K562 (cell line): ENCODE results near the gene KCNK4. TPM values are rescaled to one million over a fixed set of nuclear protein-coding genes. Genes with fewer than 3 reads are reported as not detected.
A peak's percentile ranks its signal among the peaks of the same experiment; 100 is the strongest.

Experiments
- ATF1 ChIP-seq, 2 experiments: fragments of 450-650 bp in 1 of 2; IDR thresholded peaks; 2 replicates each; pipeline ENCODE4 v1.6.1; 2016; ENCODE audit warnings: missing compliant biosample characterization in 1 of 2, missing genetic modification characterization in 1 of 2
- CCAR2 ChIP-seq: fragments of 200-400 bp; formaldehyde crosslinking; IDR thresholded peaks from 2 replicates; pipeline ENCODE4 v1.6.1; 2017; ENCODE audit warnings: mild to moderate bottlenecking, low read depth, low read length
- CHD7 ChIP-seq: fragments of 200-600 bp; sonication (generic); IDR thresholded peaks from one replicate; pipeline ENCODE4 v1.6.1; 2012; ENCODE audit warnings: mild to moderate bottlenecking, low read depth, low read length, inconsistent platforms
- HOMEZ ChIP-seq: fragments of 250-450 bp; sonication (Bioruptor Pico); IDR thresholded peaks from 2 replicates; pipeline ENCODE4 v1.4.0; 2020; ENCODE audit warnings: mild to moderate bottlenecking, moderate library complexity
- LARP7 ChIP-seq: fragments of 450-650 bp; IDR thresholded peaks from 2 replicates; pipeline ENCODE4 v1.6.1; 2016
- MCM5 ChIP-seq: fragments of 450-650 bp; IDR thresholded peaks from 2 replicates; pipeline ENCODE4 v1.6.1; 2016; ENCODE audit warnings: low read depth
- NONO ChIP-seq, 2 experiments: fragments of 200-400 bp in 1 of 2; fragments of 450-650 bp in 1 of 2; formaldehyde crosslinking in 1 of 2; IDR thresholded peaks; 2 replicates each; pipeline ENCODE4 v1.6.1; 2017; ENCODE audit warnings: low read depth in 2 of 2, mild to moderate bottlenecking in 2 of 2, moderate library complexity in 2 of 2, low read length in 1 of 2
- SMARCA4 ChIP-seq: fragments of 450-650 bp; IDR thresholded peaks from 2 replicates; pipeline ENCODE4 v1.6.1; 2016
- SMARCB1 ChIP-seq: IDR thresholded peaks from 2 replicates; pipeline ENCODE4 v1.6.1; 2011; ENCODE audit warnings: improper control_type of control experiment, low read depth; ENCODE audit not compliant: insufficient read length
- TCFL5 ChIP-seq: fragments of 250-450 bp; sonication (Bioruptor Pico); conservative IDR thresholded peaks from 2 replicates; pipeline ENCODE4 v1.6.1; 2021; ENCODE audit warnings: mild to moderate bottlenecking, moderate library complexity, matching md5 sums
- ZBED1 ChIP-seq: IDR thresholded peaks from 2 replicates; pipeline ENCODE4 v1.6.1; 2014
- ZBTB33 ChIP-seq: sonication (generic); formaldehyde crosslinking; IDR thresholded peaks from 2 replicates; pipeline ENCODE4 v1.8.1; 2023; ENCODE audit warnings: mild to moderate bottlenecking, missing genetic modification reagents
- ZNF24 ChIP-seq: fragments of 450-650 bp; IDR thresholded peaks from 2 replicates; pipeline ENCODE4 v1.6.1; 2016
- polyA plus RNA-seq, 8 experiments: library from polyadenylated mRNA; depleted of rRNA in 4 of 8; stranded (reverse) in 5 of 8; unstranded in 3 of 8; fragments of >200 nt; fragmentation: Nextera tagmentation in 2 of 8; fragmentation: Illumina TruSeq in 1 of 8; extraction: Ambion mirVana in 2 of 8; extraction: Trizol in 1 of 8; gene quantifications; 2 replicates each; pipeline versions ENCODE4 v1.2.1 to v1.2.3, GENCODE V29; 2011 to 2014; ENCODE audit warnings: inconsistent platforms in 1 of 8, missing spikeins in 1 of 8
- total RNA-seq, 7 experiments: library from RNA; depleted of rRNA in 6 of 7; stranded (reverse); fragments of >200 nt in 6 of 7; fragmentation: Illumina TruSeq in 2 of 7; extraction: Trizol in 2 of 7; gene quantifications; 2 replicates each; pipeline versions ENCODE4 v1.2.1 to v1.2.3, GENCODE V29; 2011 to 2021; ENCODE audit warnings: low replicate concordance in 1 of 7

Gene KCNK4
- total and polyA plus RNA-seq, 9 of the 15 experiments (the other 6 are each of a cell fraction or from before 2014, with no cell fraction given) = not detected

- TF ChIP-seq TCFL5 = no peak
- no peak for TF ChIP-seq ZBED1
- TF ChIP-seq CCAR2 = no peak
- no peak for TF ChIP-seq MCM5
- no peak for TF ChIP-seq CHD7
- no peak for TF ChIP-seq ZBTB33
- no peak for TF ChIP-seq HOMEZ (CRISPR knock-in tag)
- TF ChIP-seq LARP7 = no peak
- TF ChIP-seq ATF1 (CRISPR knock-in tag; IDR thresholded peaks at IDR 0.05) = no peak
- TF ChIP-seq ATF1 (tag; IDR thresholded peaks at IDR 0.05) = no peak; the same call in 1 of the 2 replicates
- TF ChIP-seq SMARCB1 = peak; percentile 34
- TF ChIP-seq SMARCA4 = no peak
- TF ChIP-seq ZNF24 = no peak
- TF ChIP-seq NONO (IDR thresholded peaks at IDR 0.05; ENCODE audit: low read depth in 2 of 2, low read length in 1 of 2) = peak; percentile 54 to 84
Measured at GRCh38 chr11:64241491-64242374, 49.4 kb upstream of the KCNK4 start (continued).
